NCI-H82 treated with DMSO at 0.1 percent for 48 hours (cell line): ENCODE measurements around the gene SYTL1.

Experiments
- DNase-seq: peaks from one replicate; lab custom pipeline; 2025; ENCODE audit not compliant: unreplicated experiment; lab: John Stamatoyannopoulos, UW

SYTL1 gene

GRCh38 chr1:27318596-27318995 lies 23.2 kb upstream of the SYTL1 start:
- peak; percentile 91 for DNase-seq

- peak; percentile 89 for DNase-seq
Observed at GRCh38 chr1:27321813-27322568, 19.8 kb upstream of the SYTL1 start, which contains the start of gene TMEM222. Gene TMEM222, plus strand, starts transcription at chr1:27322163. Its CDS starts 35 bp downstream, at chr1:27322198.

GRCh38 chr1:27322569-27323240 lies 19.1 kb upstream of the SYTL1 start:
- DNase-seq: no peak

- no peak for DNase-seq
Observed at GRCh38 chr1:27325286-27325685, 16.5 kb upstream of the SYTL1 start.

- no peak for DNase-seq
Observed at GRCh38 chr1:27327964-27328363, 13.9 kb upstream of the SYTL1 start.

- no peak for DNase-seq
Observed at GRCh38 chr1:27330786-27331185, 11.0 kb upstream of the SYTL1 start.

GRCh38 chr1:27331426-27331825 lies 10.4 kb upstream of the SYTL1 start:
- DNase-seq: no peak

- DNase-seq: no peak
Observed at GRCh38 chr1:27331922-27332321, 9.9 kb upstream of the SYTL1 start.

- peak; percentile 15 for DNase-seq
Observed at GRCh38 chr1:27332536-27333281, 9.1 kb upstream of the SYTL1 start.

GRCh38 chr1:27333717-27334279 lies 8.0 kb upstream of the SYTL1 start:
- no peak for DNase-seq

GRCh38 chr1:27335506-27336422 lies 6.1 kb upstream of the SYTL1 start:
- DNase-seq: no peak

GRCh38 chr1:27336756-27337155 lies 5.1 kb upstream of the SYTL1 start:
- DNase-seq: no peak

- DNase-seq: no peak
Observed at GRCh38 chr1:27338751-27339150, 3.1 kb upstream of the SYTL1 start.

- DNase-seq: no peak
Observed at GRCh38 chr1:27339213-27339612, 2.6 kb upstream of the SYTL1 start.

- DNase-seq: no peak
Observed at GRCh38 chr1:27342391-27342777, 562 bp downstream of the SYTL1 start.

GRCh38 chr1:27342778-27343638 lies 1.2 kb downstream of the SYTL1 start:
- DNase-seq: peak; percentile 3

- no peak for DNase-seq
Observed at GRCh38 chr1:27343639-27344025, 1.8 kb downstream of the SYTL1 start.

- DNase-seq: no peak
Observed at GRCh38 chr1:27345272-27345671, 3.5 kb downstream of the SYTL1 start.

GRCh38 chr1:27346357-27346756 lies 4.5 kb downstream of the SYTL1 start:
- no peak for DNase-seq
